HG03097 (cell line): ENCODE results near the gene SLTM.
"Not testable (repeated sequence)": the region's sequence is repeated elsewhere in the genome, so short reads cannot be mapped to it uniquely, and the experiment has no call there.

Experiments used
- ATAC-seq: cut with Tn5 transposase; IDR thresholded peaks from one replicate; pipeline ENCODE4 v1.9.1; 2021; ENCODE audit not compliant: unreplicated experiment, low FRiP score

The SLTM gene

GRCh38 chr15:58929891-58930416 is 3.5 kb downstream of the SLTM start:
- ATAC-seq, result no peak

GRCh38 chr15:58926823-58927222 is 6.7 kb downstream of the SLTM start:
- no peak for ATAC-seq

GRCh38 chr15:58924327-58924726 is 9.2 kb downstream of the SLTM start:
- ATAC-seq, result no peak

- no peak for ATAC-seq
These were observed 9.7 kb downstream of the SLTM start for GRCh38 chr15:58923696-58924300.

GRCh38 chr15:58923284-58923683 is 10.2 kb downstream of the SLTM start:
- no peak for ATAC-seq

GRCh38 chr15:58921267-58921790 is 12.2 kb downstream of the SLTM start:
- ATAC-seq, result no peak

- not testable (repeated sequence) for ATAC-seq
These were observed 13.0 kb downstream of the SLTM start for GRCh38 chr15:58920447-58920846.

- ATAC-seq, result no peak
These were observed 14.2 kb downstream of the SLTM start for GRCh38 chr15:58919232-58919631.

GRCh38 chr15:58918239-58918638 is 15.2 kb downstream of the SLTM start:
- ATAC-seq, result no peak

- ATAC-seq, result not testable (repeated sequence)
These were observed 15.8 kb downstream of the SLTM start for GRCh38 chr15:58917613-58918129.

GRCh38 chr15:58916962-58917361 is 16.5 kb downstream of the SLTM start:
- no peak for ATAC-seq

GRCh38 chr15:58910456-58910855 is 23.0 kb downstream of the SLTM start:
- no peak for ATAC-seq

GRCh38 chr15:58909616-58910015 is 23.9 kb downstream of the SLTM start:
- ATAC-seq, result no peak

GRCh38 chr15:58908550-58909309 is 24.7 kb downstream of the SLTM start:
- ATAC-seq, result no peak

- no peak for ATAC-seq
These were observed 32.8 kb downstream of the SLTM start for GRCh38 chr15:58900631-58901030.

GRCh38 chr15:58898150-58898680 is 35.3 kb downstream of the SLTM start:
- ATAC-seq, result no peak

GRCh38 chr15:58889363-58889762 is 44.1 kb downstream of the SLTM start:
- no peak for ATAC-seq

- ATAC-seq, result no peak
These were observed 46.6 kb downstream of the SLTM start for GRCh38 chr15:58886921-58887320.

- ATAC-seq, result not testable (repeated sequence)
These were observed 49.6 kb downstream of the SLTM start for GRCh38 chr15:58883926-58884325.

GRCh38 chr15:58882243-58882642 is 51.2 kb downstream of the SLTM start:
- ATAC-seq, result no peak

- no peak for ATAC-seq
These were observed 53.2 kb downstream of the SLTM start for GRCh38 chr15:58880320-58880719.
